CD4-positive, alpha-beta T cell (primary cell): ENCODE measurements around the gene CXCL1. TPM values are rescaled to one million over a fixed set of nuclear protein-coding genes. Genes with fewer than 3 reads are reported as not detected.

ENCODE experiments used
- ATAC-seq: fragments of 200-7000 bp; cut with Tn5 transposase; one replicate; pipeline ENCODE4 v1.10.0; 2022; ENCODE audit warnings: mild to moderate bottlenecking; ENCODE audit not compliant: poor library complexity
- CTCF ChIA-PET: fragments of 350-600 bp; sonication (Branson Sonifier 250); formaldehyde crosslinking; loops from one replicate; lab custom pipeline; 2021; ENCODE audit warnings: antibody characterized with exemption, inconsistent platforms; lab: Charles Lee
- POLR2A ChIA-PET: fragments of 350-600 bp; sonication (Branson Sonifier 250); formaldehyde crosslinking; loops from one replicate; lab custom pipeline; 2021; ENCODE audit warnings: antibody characterized with exemption, inconsistent platforms; lab: Charles Lee
- DNase-seq, 14 experiments: peaks; one replicate each; pipeline ENCODE4 v3.0.0-alpha.2; 2013 to 2020; ENCODE audit warnings: mixed read lengths in 2 of 14
- H3K27ac ChIP-seq, 2 donors: one replicate each; pipeline versions ENCODE4 v1.5.1 to v1.7.0; 2013; ENCODE audit warnings: low read length in 2 of 2, low read depth in 1 of 2, mild to moderate bottlenecking in 1 of 2
- H3K27me3 ChIP-seq, 2 experiments: 1 replicate in 1 of 2; 2 replicates in 1 of 2; pipeline versions ENCODE4 v1.6.1 to v1.7.0; 2013; ENCODE audit warnings: low read length in 2 of 2, control low read depth in 1 of 2, mild to moderate bottlenecking in 1 of 2, moderate library complexity in 1 of 2; ENCODE audit not compliant: insufficient read depth in 2 of 2, control insufficient read depth in 1 of 2
- H3K36me3 ChIP-seq: one replicate; pipeline ENCODE4 v1.6.1; 2013; ENCODE audit warnings: low read length, control low read depth; ENCODE audit not compliant: insufficient read depth
- H3K4me1 ChIP-seq: one replicate; pipeline ENCODE4 v1.6.1; 2013; ENCODE audit warnings: low read length, control low read depth; ENCODE audit not compliant: insufficient read depth
- H3K4me3 ChIP-seq: one replicate; pipeline ENCODE4 v1.5.1; 2013; ENCODE audit warnings: mild to moderate bottlenecking, low read length, moderate library complexity
- H3K9me3 ChIP-seq, 2 experiments: 1 replicate in 1 of 2; 2 replicates in 1 of 2; pipeline versions ENCODE4 v1.6.1 to v1.7.0; 2013; ENCODE audit warnings: low read length in 2 of 2, mild to moderate bottlenecking in 2 of 2, control low read depth in 1 of 2, moderate library complexity in 1 of 2; ENCODE audit not compliant: control insufficient read depth in 1 of 2, insufficient read depth in 1 of 2
- H3K27ac Mint-ChIP-seq: one replicate; pipeline ENCODE4 v1.8.0; 2020; ENCODE audit warnings: mixed read lengths
- H3K27me3 Mint-ChIP-seq: one replicate; pipeline ENCODE4 v1.8.0; 2021; ENCODE audit warnings: mixed read lengths
- H3K36me3 Mint-ChIP-seq: one replicate; pipeline ENCODE4 v1.8.0; 2021; ENCODE audit warnings: low read depth, mixed read lengths
- H3K4me1 Mint-ChIP-seq: one replicate; pipeline ENCODE4 v1.8.0; 2021; ENCODE audit warnings: low read depth, mixed read lengths
- H3K4me3 Mint-ChIP-seq: one replicate; pipeline ENCODE4 v1.8.0; 2020; ENCODE audit warnings: mild to moderate bottlenecking, mixed read lengths
- H3K9me3 Mint-ChIP-seq: one replicate; pipeline ENCODE4 v1.8.0; 2020; ENCODE audit warnings: mixed read lengths
- CTCF ChIP-seq: fragments of 200-600 bp; IDR thresholded peaks from one replicate; pipeline ENCODE4 v1.8.0; 2022; ENCODE audit warnings: antibody characterized with exemption, mild to moderate bottlenecking
- intact Hi-C, 2 experiments: fragments of 100-400 bp; cut with DNase I in 1 of 2; cut with micrococcal nuclease in 1 of 2; formaldehyde crosslinking; loops; one replicate each; pipeline versions ENCODE4 v1.15.1 to v1.9.0; 2023 to 2025; cut with DNase I, micrococcal nuclease
- total RNA-seq, 174 experiments: library from RNA in 2 of 174; stranded (reverse) in 2 of 174; gene quantifications; one replicate each; pipeline ENCODE4 v1.2.3 and lab custom pipeline; 2021 to 2026

Gene CXCL1
- total RNA-seq, 2 experiments from 2014 or later: not detected

GRCh38 chr4:73902038-73902637 is 32.9 kb downstream of the CXCL1 start:
- H3K36me3 ChIP-seq: no peaks in the 10 kb centered on the region
- no peak overlapping the region for H3K27ac ChIP-seq
- no peaks in the 10 kb centered on the region for H3K4me1 ChIP-seq
- Mint-ChIP-seq H3K9me3 (peaks cover 6% of the 10 kb centered on the region), H3K4me3 (no peak overlapping the region), H3K27me3 (no peaks in the 10 kb centered on the region), H3K27ac (no peak overlapping the region), H3K36me3 (no peaks in the 10 kb centered on the region), H3K4me1 (no peaks in the 10 kb centered on the region)
- DNase-seq: no peak
- H3K27me3 ChIP-seq: no peaks in the 10 kb centered on the region
- H3K4me3 ChIP-seq: no peak overlapping the region
- intact Hi-C loops: no loop called here
- CTCF ChIA-PET: no interaction called here
- POLR2A ChIA-PET: no interaction called here
- no peak for ATAC-seq
- no peak for TF ChIP-seq CTCF
- no peaks in the 10 kb centered on the region for H3K9me3 ChIP-seq

DNA sequence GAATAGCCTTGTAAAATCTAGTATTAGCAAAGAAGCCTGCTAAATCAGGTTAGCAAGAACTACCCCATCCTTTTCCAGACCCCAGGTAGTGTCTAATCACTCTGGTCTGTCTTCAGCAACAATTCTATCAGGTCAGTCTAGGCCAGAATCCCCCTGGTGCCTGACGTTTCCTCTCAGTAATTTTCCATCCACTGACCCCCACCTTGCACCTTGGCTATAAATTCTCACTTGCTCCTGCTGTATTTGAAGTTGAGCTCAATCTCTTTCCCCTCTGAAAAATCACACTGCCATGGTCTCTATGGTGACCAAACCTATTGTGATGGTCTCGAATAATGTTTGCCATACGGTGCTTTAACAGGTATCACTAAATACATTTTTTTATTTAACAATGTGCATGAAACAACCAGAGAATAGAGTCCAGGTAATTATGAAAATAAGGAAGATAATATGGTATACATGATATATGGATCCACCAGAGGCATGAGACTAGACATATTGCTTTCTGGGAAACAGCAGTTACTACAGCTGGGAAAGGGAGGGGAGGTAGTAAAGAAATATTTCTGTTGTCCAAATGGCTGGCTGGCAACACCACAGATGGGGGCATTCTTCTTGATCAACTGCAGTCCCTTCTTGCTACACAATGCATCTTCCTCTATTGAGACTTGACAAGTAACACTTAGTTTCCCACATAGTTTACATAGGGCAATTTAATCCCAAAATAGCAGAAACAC is 33.8 kb downstream of the CXCL1 start:
- Mint-ChIP-seq H3K27ac (no peak overlapping the region), H3K4me1 (no peaks in the 10 kb centered on the region), H3K27me3 (no peaks in the 10 kb centered on the region), H3K36me3 (no peaks in the 10 kb centered on the region), H3K9me3 (peaks cover 10% of the 10 kb centered on the region), H3K4me3 (no peak overlapping the region)
- no peak overlapping the region for H3K4me3 ChIP-seq
- intact Hi-C loops: no loop called here
- no peaks in the 10 kb centered on the region for H3K27me3 ChIP-seq
- ATAC-seq (no peak), DNase-seq (no peak)
- no peaks in the 10 kb centered on the region for H3K9me3 ChIP-seq
- CTCF ChIA-PET: no interaction called here
- POLR2A ChIA-PET: no interaction called here
- no peaks in the 10 kb centered on the region for H3K36me3 ChIP-seq
- TF ChIP-seq CTCF: no peak
- no peaks in the 10 kb centered on the region for H3K4me1 ChIP-seq
- H3K27ac ChIP-seq: no peak overlapping the region

GRCh38 chr4:73904491-73904890 is 35.3 kb downstream of the CXCL1 start:
- H3K36me3 ChIP-seq: no peaks in the 10 kb centered on the region
- Mint-ChIP-seq H3K36me3 (no peaks in the 10 kb centered on the region), H3K4me3 (no peak overlapping the region), H3K27ac (no peak overlapping the region), H3K4me1 (no peaks in the 10 kb centered on the region), H3K9me3 (peaks cover 10% of the 10 kb centered on the region), H3K27me3 (no peaks in the 10 kb centered on the region)
- no peak overlapping the region for H3K4me3 ChIP-seq
- no peaks in the 10 kb centered on the region for H3K4me1 ChIP-seq
- ChIA-PET POLR2A (no interaction called here), CTCF (no interaction called here)
- intact Hi-C loops: no loop called here
- DNase-seq: no peak
- no peak overlapping the region for H3K27ac ChIP-seq
- H3K27me3 ChIP-seq: no peaks in the 10 kb centered on the region
- no peak for ATAC-seq
- no peak for TF ChIP-seq CTCF
- no peaks in the 10 kb centered on the region for H3K9me3 ChIP-seq
